CD4-positive, alpha-beta T cell treated with Interleukin-15 for 1 hour (primary cell): ENCODE data around the gene SLC25A19.

Experiments used
- DNase-seq: peaks from one replicate; pipeline ENCODE4 v3.0.0-alpha.2; 2020

SLC25A19 gene

DNA sequence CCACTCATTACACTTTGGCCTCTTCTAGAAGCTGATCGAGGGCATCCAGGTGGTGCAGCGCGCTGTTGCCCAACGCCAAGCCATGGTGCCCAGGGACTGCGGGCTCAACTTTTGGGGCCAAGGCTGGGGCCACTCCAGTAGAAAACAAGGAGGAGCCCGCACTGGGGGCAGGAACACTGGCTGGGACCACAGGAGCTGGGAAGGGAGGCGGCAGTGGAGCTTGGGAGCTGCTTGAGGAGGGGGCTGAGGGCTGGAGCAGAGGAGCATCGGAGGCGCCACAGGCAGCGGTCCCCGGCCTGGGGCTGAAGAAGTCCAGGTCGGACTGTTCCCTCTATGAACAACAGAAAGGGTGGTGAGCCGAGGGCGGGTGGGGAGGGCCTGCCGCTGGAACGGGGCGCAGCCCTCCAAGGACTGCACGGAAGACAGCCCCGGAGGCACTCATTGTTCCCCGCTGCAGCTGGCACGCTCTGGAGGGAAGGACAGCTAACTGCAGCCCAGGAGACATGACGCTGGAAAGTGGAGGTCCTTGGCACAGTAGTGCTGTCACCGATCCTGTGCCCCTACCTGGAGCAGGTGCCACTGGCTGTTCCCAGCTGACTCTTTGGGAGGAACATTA is 49.3 kb downstream of the SLC25A19 start:
- no peak for DNase-seq

DNA sequence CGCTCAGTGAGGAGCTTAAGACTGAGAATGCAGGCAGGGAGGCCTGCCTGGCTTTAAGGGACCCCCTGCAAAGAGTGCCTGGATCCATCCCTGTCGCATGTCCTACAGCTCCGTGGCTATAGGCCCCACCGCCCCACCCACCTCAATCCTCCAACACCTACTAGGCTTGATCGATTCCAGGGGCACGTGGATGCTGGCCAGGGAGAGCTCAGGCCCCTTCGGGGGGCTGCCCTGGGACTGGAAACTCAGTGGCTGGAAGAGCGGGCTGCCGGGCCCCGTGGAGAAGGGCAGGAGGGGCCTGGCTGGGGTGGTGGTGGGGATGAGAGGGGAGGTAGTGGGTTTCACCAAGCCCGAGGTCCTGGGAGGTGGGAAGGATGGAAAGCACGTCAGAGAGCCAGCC is 50.0 kb downstream of the SLC25A19 start:
- no peak for DNase-seq

- peak; percentile 69 for DNase-seq
These were observed 50.5 kb downstream of the SLC25A19 start for GRCh38 chr17:75238684-75239191.

DNA sequence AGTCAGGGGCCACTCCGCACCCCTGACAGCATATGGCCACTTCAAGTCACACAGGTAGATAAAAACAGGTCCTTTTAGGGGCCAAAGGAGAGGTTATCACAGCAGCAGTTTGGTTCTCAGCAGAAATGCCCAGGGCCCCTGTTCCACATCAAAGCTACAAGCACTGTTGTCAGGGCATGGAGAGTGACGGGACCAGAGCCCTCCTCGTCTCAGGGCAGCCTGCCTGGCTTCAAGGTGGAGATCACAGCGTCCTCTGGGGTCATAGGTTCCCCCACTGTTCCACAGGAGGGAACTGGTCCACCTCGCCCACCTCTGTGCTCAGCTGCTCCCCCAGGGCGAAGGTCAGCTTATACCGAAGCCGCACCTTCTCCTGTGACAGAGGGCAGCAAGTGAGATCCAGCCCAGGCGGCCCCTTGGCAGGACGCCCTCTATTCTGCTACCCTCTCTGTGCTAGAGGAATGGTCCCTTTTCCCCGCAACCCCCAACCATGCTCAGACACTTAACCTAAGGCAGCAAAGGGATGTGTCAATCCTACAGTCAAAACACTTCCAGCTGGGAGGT is 51.1 kb downstream of the SLC25A19 start:
- no peak for DNase-seq

GRCh38 chr17:75237100-75238014 is 51.9 kb downstream of the SLC25A19 start:
- DNase-seq, result no peak

- no peak for DNase-seq
These were observed 56.4 kb downstream of the SLC25A19 start for GRCh38 chr17:75232786-75233185.

- no peak for DNase-seq
These were observed 57.3 kb downstream of the SLC25A19 start for GRCh38 chr17:75231741-75232464.

DNA sequence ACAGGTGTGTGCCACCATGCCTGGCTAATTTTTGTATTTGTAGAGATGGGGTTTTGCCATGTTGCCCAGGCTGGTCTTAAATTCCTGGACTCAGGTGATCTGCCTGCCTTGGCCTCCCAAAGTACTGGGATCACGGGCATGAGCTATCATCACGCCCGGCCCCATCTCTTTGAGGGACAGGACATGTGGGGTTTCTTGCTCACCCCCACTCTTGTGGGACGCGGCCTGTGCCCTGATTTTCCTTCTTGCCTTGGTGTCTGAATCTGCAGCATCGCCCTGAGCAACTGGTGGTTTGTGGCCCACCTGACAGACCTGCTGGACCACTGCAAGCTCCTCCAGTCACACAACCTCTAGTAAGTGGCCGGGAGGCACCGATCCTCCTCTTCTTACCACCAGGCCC is 58.2 kb downstream of the SLC25A19 start:
- no peak for DNase-seq

GRCh38 chr17:75228847-75229246 is 60.4 kb downstream of the SLC25A19 start:
- peak; percentile 24 for DNase-seq

GRCh38 chr17:75228305-75228704 is 60.9 kb downstream of the SLC25A19 start:
- no peak for DNase-seq

GRCh38 chr17:75227729-75228128 is 61.5 kb downstream of the SLC25A19 start:
- no peak for DNase-seq

GRCh38 chr17:75225016-75225415 is 64.2 kb downstream of the SLC25A19 start:
- no peak for DNase-seq
